KOPT-K1 (cell line): ENCODE measurements around the gene FHIT.

Experiments
- H3K27ac ChIP-seq: fragments of 200-600 bp; sonication (generic); 2 replicates; pipeline ENCODE4 v1.5.1; 2016; ENCODE audit warnings: antibody characterized with exemption, mild to moderate bottlenecking, low read depth, low read length; ENCODE audit not compliant: poor library complexity, severe bottlenecking
- H3K36me3 ChIP-seq: fragments of 200-600 bp; sonication (generic); 2 replicates; pipeline ENCODE4 v1.5.1; 2017; ENCODE audit warnings: antibody characterized with exemption, mild to moderate bottlenecking, low read length, moderate library complexity; ENCODE audit not compliant: insufficient read depth
- H3K9me3 ChIP-seq: fragments of 200-600 bp; sonication (generic); 2 replicates; pipeline ENCODE4 v1.5.1; 2017; ENCODE audit warnings: antibody characterized with exemption, low read length, mild to moderate bottlenecking; ENCODE audit not compliant: insufficient read depth, poor library complexity, severe bottlenecking

Gene FHIT

GRCh38 chr3:60009931-60010478, 1241.2 kb downstream of the FHIT start:
- peak overlapping the region; percentile 89 for H3K27ac ChIP-seq

GRCh38 chr3:60001369-60001768, 1249.9 kb downstream of the FHIT start:
- Histone ChIP-seq H3K36me3 (0 out of 2 replicates have a peak, but pooled peaks cover 6% of the 10 kb centered on the region), H3K27ac (no peak overlapping the region), H3K9me3 (no peaks in the 10 kb centered on the region)

More at GRCh38 chr3:60009931-60010478, 1241.2 kb downstream of the FHIT start:
- Histone ChIP-seq H3K9me3 (no peaks in the 10 kb centered on the region), H3K36me3 (peaks cover 22% of the 10 kb centered on the region)

- Histone ChIP-seq H3K27ac (no peak overlapping the region), H3K36me3 (no peaks in the 10 kb centered on the region), H3K9me3 (no peaks in the 10 kb centered on the region)
These were observed 1250.7 kb downstream of the FHIT start for GRCh38 chr3:60000311-60001105.

- Histone ChIP-seq H3K36me3 (peaks cover 11% of the 10 kb centered on the region; the same call in 1 of the 2 replicates), H3K27ac (peak overlapping the region; percentile 67), H3K9me3 (no peaks in the 10 kb centered on the region)
These were observed 1253.2 kb downstream of the FHIT start for GRCh38 chr3:59998058-59998457.

- peak overlapping the region; percentile 67 for H3K27ac ChIP-seq
- peaks cover 11% of the 10 kb centered on the region; the same call in 1 of the 2 replicates for H3K36me3 ChIP-seq
- H3K9me3 ChIP-seq, result no peaks in the 10 kb centered on the region
These were observed 1253.7 kb downstream of the FHIT start for GRCh38 chr3:59997583-59997982.

GRCh38 chr3:59996056-59996455, 1255.2 kb downstream of the FHIT start:
- Histone ChIP-seq H3K27ac (peak overlapping the region; percentile 67), H3K36me3 (peaks cover 11% of the 10 kb centered on the region; the same call in 1 of the 2 replicates), H3K9me3 (no peaks in the 10 kb centered on the region)

GRCh38 chr3:59995563-59995962, 1255.7 kb downstream of the FHIT start:
- H3K27ac ChIP-seq, result peak overlapping the region; percentile 67
- peaks cover 11% of the 10 kb centered on the region; the same call in 1 of the 2 replicates for H3K36me3 ChIP-seq
- H3K9me3 ChIP-seq, result no peaks in the 10 kb centered on the region

GRCh38 chr3:59994732-59995304, 1256.4 kb downstream of the FHIT start:
- H3K36me3 ChIP-seq, result peaks cover 11% of the 10 kb centered on the region; the same call in 1 of the 2 replicates
- peak overlapping the region; percentile 67 for H3K27ac ChIP-seq
- H3K9me3 ChIP-seq, result no peaks in the 10 kb centered on the region

- H3K36me3 ChIP-seq, result peaks cover 11% of the 10 kb centered on the region; the same call in 1 of the 2 replicates
- H3K27ac ChIP-seq, result peak overlapping the region; percentile 67
- no peaks in the 10 kb centered on the region for H3K9me3 ChIP-seq
These were observed 1258.7 kb downstream of the FHIT start for GRCh38 chr3:59992578-59992977.

- peaks cover 14% of the 10 kb centered on the region for H3K36me3 ChIP-seq
These were observed 1260.3 kb downstream of the FHIT start for GRCh38 chr3:59990915-59991314.

GRCh38 chr3:59982510-59982909, 1268.7 kb downstream of the FHIT start:
- Histone ChIP-seq H3K36me3 (peaks cover 25% of the 10 kb centered on the region), H3K27ac (peak overlapping the region; percentile 17), H3K9me3 (peaks cover 16% of the 10 kb centered on the region)

More at GRCh38 chr3:59990915-59991314, 1260.3 kb downstream of the FHIT start:
- peak overlapping the region; percentile 27 for H3K27ac ChIP-seq
- no peaks in the 10 kb centered on the region for H3K9me3 ChIP-seq

- peaks cover 16% of the 10 kb centered on the region for H3K9me3 ChIP-seq
- H3K27ac ChIP-seq, result peak overlapping the region; percentile 56
- peaks cover 30% of the 10 kb centered on the region for H3K36me3 ChIP-seq
These were observed 1269.9 kb downstream of the FHIT start for GRCh38 chr3:59981377-59981776.

- H3K9me3 ChIP-seq, result peaks cover 16% of the 10 kb centered on the region
- peaks cover 27% of the 10 kb centered on the region for H3K36me3 ChIP-seq
- H3K27ac ChIP-seq, result peak overlapping the region; percentile 56
These were observed 1270.7 kb downstream of the FHIT start for GRCh38 chr3:59980576-59980975.

- peak overlapping the region; percentile 56 for H3K27ac ChIP-seq
- H3K36me3 ChIP-seq, result peaks cover 19% of the 10 kb centered on the region
- peaks cover 8% of the 10 kb centered on the region for H3K9me3 ChIP-seq
These were observed 1271.7 kb downstream of the FHIT start for GRCh38 chr3:59979542-59979941.

- Histone ChIP-seq H3K9me3 (peaks cover 2% of the 10 kb centered on the region), H3K36me3 (peaks cover 19% of the 10 kb centered on the region), H3K27ac (peak overlapping the region; percentile 56)
These were observed 1272.3 kb downstream of the FHIT start for GRCh38 chr3:59978979-59979378.
